H1 (cell line): ENCODE measurements around the gene CBFA2T2. TPM values are rescaled to one million over a fixed set of nuclear protein-coding genes. Genes with fewer than 3 reads are reported as not detected.

Experiments used
- CTCF ChIA-PET: fragments of 300-600 bp; sonication (Branson Sonifier 250); formaldehyde crosslinking; loops from one replicate; lab custom pipeline; 2021; ENCODE audit not compliant: partially characterized antibody; lab: Charles Lee
- POLR2A ChIA-PET: fragments of 300-600 bp; sonication (Branson Sonifier 250); formaldehyde crosslinking; loops from one replicate; lab custom pipeline; 2021; ENCODE audit warnings: inconsistent platforms; ENCODE audit not compliant: partially characterized antibody; lab: Charles Lee
- DNase-seq, 2 experiments: peaks; one replicate each; pipeline versions ENCODE4 v3.0.0 to v3.0.0-alpha.2; 2010 to 2022; ENCODE audit warnings: low spot score in 2 of 2, low read depth in 1 of 2, mixed read lengths in 1 of 2
- FAIRE-seq: peaks from 2 replicates; lab custom pipeline; 2011; peaks lifted over from hg19 to GRCh38; lab: Jason Lieb, UNC
- H2AFZ ChIP-seq: 2 replicates; pipeline ENCODE4 v1.8.1; 2012; ENCODE audit warnings: low read length, inconsistent platforms
- H2AK5ac ChIP-seq: 2 replicates; pipeline ENCODE4 v1.6.1; 2013; ENCODE audit warnings: low read depth, low read length
- H2BK120ac ChIP-seq: replicated peaks from 2 replicates; pipeline ENCODE3; 2013; ENCODE audit warnings: low read depth, low read length, inconsistent platforms
- H2BK12ac ChIP-seq: 2 replicates; pipeline ENCODE4 v1.6.1; 2013; ENCODE audit warnings: low read depth, low read length
- H2BK15ac ChIP-seq: 2 replicates; pipeline ENCODE4 v1.6.1; 2013; ENCODE audit warnings: low read length
- H2BK20ac ChIP-seq: 2 replicates; pipeline ENCODE4 v1.6.1; 2013; ENCODE audit warnings: low read length
- H2BK5ac ChIP-seq: 2 replicates; pipeline ENCODE4 v1.6.1; 2013; ENCODE audit warnings: low read depth, low read length
- H3K14ac ChIP-seq: 2 replicates; pipeline ENCODE4 v1.6.1; 2013; ENCODE audit warnings: inconsistent platforms; ENCODE audit not compliant: insufficient read length
- H3K18ac ChIP-seq: 2 replicates; pipeline ENCODE4 v1.6.1; 2013; ENCODE audit warnings: low read length; ENCODE audit errors: extremely low read depth
- H3K23ac ChIP-seq: 2 replicates; pipeline ENCODE4 v1.6.1; 2013; ENCODE audit warnings: inconsistent platforms; ENCODE audit not compliant: insufficient read length
- H3K23me2 ChIP-seq: 2 replicates; pipeline ENCODE4 v1.6.1; 2013; ENCODE audit warnings: low read depth, low read length
- H3K27ac ChIP-seq: 2 replicates; pipeline ENCODE4 v1.6.1; 2011; ENCODE audit warnings: low read depth, low read length, inconsistent platforms
- H3K27me3 ChIP-seq, 4 experiments: replicated peaks in 1 of 4; 1 replicate in 1 of 4; 2 replicates in 3 of 4; pipeline versions ENCODE4 v1.6.1 to v1.8.1; 2011 to 2013; ENCODE audit warnings: low read length in 3 of 4, mild to moderate bottlenecking in 3 of 4, inconsistent platforms in 2 of 4, mixed read lengths in 2 of 4, moderate library complexity in 1 of 4; ENCODE audit not compliant: control insufficient read depth in 3 of 4, insufficient read depth in 3 of 4; ENCODE audit errors: extremely low read depth in 1 of 4
- H3K36me3 ChIP-seq, 4 experiments: 2 replicates each; pipeline versions ENCODE4 v1.6.1 to v1.8.1; 2011 to 2013; ENCODE audit warnings: mild to moderate bottlenecking in 4 of 4, low read length in 3 of 4, moderate library complexity in 2 of 4, control low read depth in 1 of 4, inconsistent platforms in 1 of 4; ENCODE audit not compliant: insufficient read depth in 4 of 4, control insufficient read depth in 2 of 4
- H3K4ac ChIP-seq: replicated peaks from 2 replicates; pipeline ENCODE3; 2013; ENCODE audit warnings: low read length, low read depth, mixed read lengths, inconsistent platforms; ENCODE audit not compliant: insufficient read length
- H3K4me1 ChIP-seq, 4 experiments: replicated peaks in 1 of 4; 1 replicate in 1 of 4; 2 replicates in 3 of 4; pipeline versions ENCODE4 v1.6.1 to v1.8.1; 2011 to 2013; ENCODE audit warnings: low read length in 3 of 4, inconsistent platforms in 2 of 4, mixed read lengths in 1 of 4; ENCODE audit not compliant: insufficient read depth in 4 of 4, control insufficient read depth in 3 of 4
- H3K4me2 ChIP-seq, 2 experiments: 2 replicates each; pipeline versions ENCODE4 v1.6.1 to v1.8.1; 2011 to 2013; ENCODE audit warnings: low read depth in 2 of 2, low read length in 2 of 2, control low read depth in 1 of 2, inconsistent platforms in 1 of 2, mild to moderate bottlenecking in 1 of 2; ENCODE audit not compliant: insufficient read depth in 1 of 2
- H3K4me3 ChIP-seq, 4 experiments: fragments of 200-600, 300-600 bp in 1 of 4; sonication (generic), shearing (Covaris generic), sonication (Bioruptor Twin) in 1 of 4; 2 replicates each; pipeline versions ENCODE4 v1.5.1 to v1.8.1; 2011 to 2016; ENCODE audit warnings: low read length in 4 of 4, low read depth in 3 of 4, control low read depth in 2 of 4, inconsistent platforms in 2 of 4, mild to moderate bottlenecking in 2 of 4, mixed read lengths in 1 of 4, moderate library complexity in 1 of 4; ENCODE audit not compliant: insufficient read depth in 2 of 4; ENCODE audit errors: extremely low read depth in 1 of 4
- H3K56ac ChIP-seq: replicated peaks from 2 replicates; pipeline ENCODE3; 2013; ENCODE audit warnings: low read depth, mild to moderate bottlenecking, mixed read lengths, low read length, inconsistent platforms; ENCODE audit not compliant: insufficient read length
- H3K79me1 ChIP-seq: 2 replicates; pipeline ENCODE4 v1.6.1; 2013; ENCODE audit warnings: low read depth, low read length, control low read depth
- H3K79me2 ChIP-seq, 2 experiments: 2 replicates each; pipeline versions ENCODE4 v1.6.1 to v1.8.1; 2012 to 2013; ENCODE audit warnings: low read length in 2 of 2, mild to moderate bottlenecking in 2 of 2, inconsistent platforms in 1 of 2; ENCODE audit not compliant: insufficient read depth in 2 of 2, control insufficient read depth in 1 of 2
- H3K9ac ChIP-seq, 4 experiments: replicated peaks in 1 of 4; 1 replicate in 1 of 4; 2 replicates in 3 of 4; pipeline versions ENCODE4 v1.6.1 to v1.8.1; 2011 to 2013; ENCODE audit warnings: low read depth in 3 of 4, low read length in 3 of 4, control low read depth in 2 of 4, mild to moderate bottlenecking in 2 of 4, moderate library complexity in 2 of 4, inconsistent platforms in 1 of 4; ENCODE audit errors: extremely low read depth in 1 of 4
- H3K9me3 ChIP-seq, 2 experiments: 2 replicates each; pipeline versions ENCODE4 v1.6.1 to v1.8.1; 2012 to 2013; ENCODE audit warnings: mild to moderate bottlenecking in 2 of 2, moderate library complexity in 2 of 2, control low read depth in 1 of 2, inconsistent platforms in 1 of 2, low read depth in 1 of 2, low read length in 1 of 2, mixed read lengths in 1 of 2; ENCODE audit not compliant: insufficient read depth in 2 of 2
- H4K20me1 ChIP-seq, 2 experiments: replicated peaks in 1 of 2; 2 replicates each; pipeline versions ENCODE3 to v1.8.1; 2011 to 2013; ENCODE audit warnings: inconsistent platforms in 2 of 2, low read length in 2 of 2, mild to moderate bottlenecking in 1 of 2; ENCODE audit not compliant: insufficient read depth in 2 of 2, control insufficient read depth in 1 of 2
- H4K5ac ChIP-seq: 2 replicates; pipeline ENCODE4 v1.6.1; 2013; ENCODE audit warnings: low read length, low read depth, mixed read lengths, inconsistent platforms; ENCODE audit not compliant: insufficient read length
- H4K8ac ChIP-seq: 2 replicates; pipeline ENCODE4 v1.8.0; 2013; ENCODE audit warnings: mild to moderate bottlenecking, moderate library complexity, low read length, inconsistent platforms; ENCODE audit not compliant: insufficient read depth; ENCODE audit errors: extremely low read depth
- H4K91ac ChIP-seq: replicated peaks from 2 replicates; pipeline ENCODE3; 2013; ENCODE audit warnings: low read length, mixed read lengths, inconsistent platforms; ENCODE audit not compliant: insufficient read length
- BACH1 ChIP-seq: IDR thresholded peaks from 2 replicates; pipeline ENCODE4 v1.6.1; 2012; ENCODE audit warnings: low read length, improper control_type of control experiment
- TAF1 ChIP-seq: IDR thresholded peaks from 2 replicates; pipeline ENCODE4 v1.6.1; 2011; ENCODE audit warnings: mild to moderate bottlenecking, low read depth, low read length
- WGBS, 2 experiments: shearing (Covaris generic) in 1 of 2; methylation state at CpG; one replicate each; pipeline versions ENCODE4 v1.1.6 to v1.1.7; 2013 to 2015; ENCODE audit warnings: low lambda C conversion rate in 2 of 2, mixed read lengths in 2 of 2, inconsistent platforms in 1 of 2, low coverage in 1 of 2, missing lambda C conversion rate in 1 of 2; ENCODE audit not compliant: insufficient replicate concordance in 2 of 2, insufficient coverage in 1 of 2, insufficient read length in 1 of 2; ENCODE audit errors: extremely low coverage in 1 of 2, missing lambda C conversion rate in 1 of 2; 5-methylcytosine and 5-hydroxymethylcytosine counted together
- polyA plus RNA-seq, 7 experiments: library from polyadenylated mRNA; depleted of rRNA in 3 of 7; stranded (reverse) in 5 of 7; unstranded in 2 of 7; fragments of >200 nt in 5 of 7; fragments of 200-250 nt in 2 of 7; gene quantifications; 1 replicate in 5 of 7; 2 replicates in 1 of 7; 4 replicates in 1 of 7; pipeline versions ENCODE4 v1.2.1 to v1.2.3, GENCODE V29; 2011 to 2013; ENCODE audit warnings: missing spikeins in 2 of 7, mixed read lengths in 2 of 7
- total RNA-seq: library from RNA; stranded (reverse); fragmentation: NEBNext Ultra II Directional; extraction: Animal tissue kit (Norgen Biotek cat#: 25700); gene quantifications from 2 replicates; pipeline ENCODE4 v1.2.1, GENCODE V29; 2021
- TF ChIP-seq, protein P1 (sequence below): IDR thresholded peaks from 2 replicates; pipeline ENCODE4 v1.6.1; 2012; ENCODE audit warnings: inconsistent platforms

The CBFA2T2 gene
- total and polyA plus RNA-seq, 2 of the 8 experiments (the other 6 are each of a cell fraction or from before 2014, with no cell fraction given), result 11.6 to 12.9 TPM

DNA sequence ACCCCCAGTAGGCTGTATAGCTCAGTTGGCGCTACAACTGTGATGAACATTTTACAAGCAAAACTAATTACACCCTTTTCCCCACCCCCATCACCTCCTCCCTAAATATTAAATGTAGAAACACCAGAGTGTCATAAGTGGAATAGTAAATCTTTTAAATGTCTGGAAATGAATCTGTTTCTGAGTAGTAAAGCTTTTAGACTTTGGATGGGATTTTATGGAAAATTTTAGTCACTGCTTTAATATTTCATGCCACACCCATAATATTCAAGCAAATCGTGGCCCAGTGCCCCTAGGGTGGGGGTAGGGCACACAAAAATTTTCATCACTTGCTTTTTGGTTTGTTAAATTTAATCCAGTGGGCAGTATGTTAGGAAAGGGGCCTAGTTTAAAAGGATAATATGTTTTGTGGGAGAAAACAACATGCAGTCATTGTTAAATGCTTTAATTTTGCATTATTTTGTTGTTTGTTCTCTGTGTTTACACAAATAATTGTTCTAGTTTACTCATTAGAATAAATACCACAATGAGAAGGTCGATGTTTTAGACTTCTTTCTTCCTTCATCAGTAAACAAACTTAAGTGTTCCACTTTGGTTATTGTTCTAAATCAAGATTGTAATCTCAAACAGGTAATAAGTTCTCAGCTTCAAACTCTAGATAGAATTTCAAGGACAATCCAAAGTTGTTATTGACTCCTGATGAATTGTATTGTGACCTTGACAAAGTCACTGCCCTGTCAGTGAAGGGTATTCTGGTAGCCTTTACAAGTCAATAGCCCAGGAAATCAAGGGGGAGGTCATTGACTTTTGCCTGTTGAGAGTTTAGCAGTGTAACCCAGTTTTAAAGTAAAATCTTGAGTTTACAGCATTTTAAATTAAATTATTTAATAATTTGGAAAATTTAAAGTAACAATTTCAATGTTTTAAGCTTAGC lies 79.2 kb downstream of the CBFA2T2 start:
- no peak overlapping the region for H4K5ac ChIP-seq
- no peaks in the 10 kb centered on the region for H3K9me3 ChIP-seq
- H3K4ac ChIP-seq, result no peak overlapping the region
- H2BK12ac ChIP-seq, result no peak overlapping the region
- H3K23me2 ChIP-seq, result no peaks in the 10 kb centered on the region
- no peak overlapping the region for H3K23ac ChIP-seq
- no peak overlapping the region for H3K9ac ChIP-seq
- H3K79me1 ChIP-seq, result no peaks in the 10 kb centered on the region
- H3K4me2 ChIP-seq, result peak overlapping the region; percentile 57 to 62
- no peak overlapping the region for H4K8ac ChIP-seq
- FAIRE-seq (no peak), DNase-seq (no peak)
- H3K79me2 ChIP-seq, result no peaks in the 10 kb centered on the region
- H2AK5ac ChIP-seq, result no peak overlapping the region
- H3K27ac ChIP-seq, result no peak overlapping the region
- peaks cover 4 to 8% of the 10 kb centered on the region in 2 experiments for H4K20me1 ChIP-seq
- no peak overlapping the region for H2BK20ac ChIP-seq
- POLR2A ChIA-PET, result interaction anchor here (0.8 to 1.1 kb wide), 3 partner anchors 14 to 92 kb away, joined by 3 to 7 read pairs (median 4); no protein-coding TSS in a partner anchor
- no peak overlapping the region for H2BK15ac ChIP-seq
- no peak overlapping the region for H2BK5ac ChIP-seq
- no peaks in the 10 kb centered on the region for H3K36me3 ChIP-seq
- CTCF ChIA-PET, result interaction anchor here (0.6 to 0.7 kb wide), 2 partner anchors 56 to 125 kb away, joined by 3 read pairs; no protein-coding TSS in a partner anchor
- H2BK120ac ChIP-seq, result no peak overlapping the region
- 37% methylated on average over 3 of the region's 3 CpGs; no CpG with 5 or more reads in 1 of the 2 experiments for WGBS, 2 experiments
- H3K4me1 ChIP-seq, result peaks cover 0 to 12% (median 8%) of the 10 kb centered on the region in 4 experiments; a peak in 3 of 7 replicates
- H4K91ac ChIP-seq, result no peak overlapping the region
- H3K4me3 ChIP-seq, result peak overlapping the region in 1 of 4 experiments; percentile 13; a peak in 2 of 8 replicates
- no peak overlapping the region for H2AFZ ChIP-seq
- no peak overlapping the region for H3K14ac ChIP-seq
- no peak overlapping the region for H3K18ac ChIP-seq
- H3K56ac ChIP-seq, result no peak overlapping the region
- peaks cover 0 to 14% (median 10%) of the 10 kb centered on the region in 4 experiments; a peak in 4 of 7 replicates for H3K27me3 ChIP-seq
- TF ChIP-seq BACH1 (no peak), TAF1 (no peak)
- TF ChIP-seq, protein P1, sequence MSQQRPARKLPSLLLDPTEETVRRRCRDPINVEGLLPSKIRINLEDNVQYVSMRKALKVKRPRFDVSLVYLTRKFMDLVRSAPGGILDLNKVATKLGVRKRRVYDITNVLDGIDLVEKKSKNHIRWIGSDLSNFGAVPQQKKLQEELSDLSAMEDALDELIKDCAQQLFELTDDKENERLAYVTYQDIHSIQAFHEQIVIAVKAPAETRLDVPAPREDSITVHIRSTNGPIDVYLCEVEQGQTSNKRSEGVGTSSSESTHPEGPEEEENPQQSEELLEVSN, result no peak
